Measurements from ENCODE around the gene KRTAP5-9. TPM values are rescaled to one million over a fixed set of nuclear protein-coding genes. Genes with fewer than 3 reads are reported as not detected.

Gene KRTAP5-9
- total and polyA plus RNA-seq, 2 experiments from 2014 or later = 0.24 TPM; not detected in 1

DNA sequence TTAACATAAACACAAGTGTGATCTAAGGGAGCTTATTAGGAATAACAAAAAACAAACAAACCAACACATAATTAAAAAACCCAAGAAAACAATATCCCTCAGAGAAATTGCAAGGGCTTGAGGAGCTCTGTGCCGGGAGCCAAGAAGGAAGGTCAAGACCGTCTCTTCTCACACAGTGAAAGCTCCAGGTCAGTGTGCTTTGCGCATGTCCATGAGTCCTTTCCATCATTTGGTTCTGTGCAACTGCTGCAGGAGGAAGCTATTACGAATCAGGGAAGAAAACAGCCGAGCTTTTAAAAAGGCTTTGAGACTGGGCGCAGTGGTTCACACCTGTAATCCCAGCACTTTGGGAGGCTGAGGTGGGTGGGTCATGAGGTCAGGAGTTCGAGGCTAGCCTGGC is 5.8 kb upstream of the KRTAP5-9 start:
- Histone ChIP-seq H2AFZ (no peak overlapping the region), H3K79me2 (replicated peaks; ENCODE audit: insufficient read depth) (no peaks in the 10 kb centered on the region), H3K9me2 (ENCODE audit: insufficient read depth) (peaks cover 6% of the 10 kb centered on the region; the same call in 1 of the 2 replicates), H3K4me3 (no peak overlapping the region), H4K20me1 (replicated peaks; ENCODE audit: insufficient read depth) (no peaks in the 10 kb centered on the region), H3K27ac (ENCODE audit: low read depth) (no peak overlapping the region), H3K27me3 (ENCODE audit: insufficient read depth) (no peaks in the 10 kb centered on the region), H3F3A (replicated peaks; ENCODE audit: low read depth) (no peaks in the 10 kb centered on the region), H3K36me3 (ENCODE audit: insufficient read depth) (no peaks in the 10 kb centered on the region), H3K4me2 (no peak overlapping the region), H3K4me1 (ENCODE audit: insufficient read depth) (peaks cover 10% of the 10 kb centered on the region; the same call in 1 of the 2 replicates)
- H3K36me3 Mint-ChIP-seq (ENCODE audit: low read depth) = peaks cover 16% of the 10 kb centered on the region; the same call in 2 of the 3 replicates
- no peak overlapping the region for H3K4me3 Mint-ChIP-seq
- DNase-seq (ENCODE audit: low spot score) (no peak), ATAC-seq (no peak)
- H3K27me3 Mint-ChIP-seq (ENCODE audit: insufficient read depth, low read depth, poor library complexity) = peaks cover 5% of the 10 kb centered on the region
- H3K27ac Mint-ChIP-seq = no peak overlapping the region
- H3K9me3 Mint-ChIP-seq = peaks cover 18% of the 10 kb centered on the region
- TF ChIP-seq, protein P1, sequence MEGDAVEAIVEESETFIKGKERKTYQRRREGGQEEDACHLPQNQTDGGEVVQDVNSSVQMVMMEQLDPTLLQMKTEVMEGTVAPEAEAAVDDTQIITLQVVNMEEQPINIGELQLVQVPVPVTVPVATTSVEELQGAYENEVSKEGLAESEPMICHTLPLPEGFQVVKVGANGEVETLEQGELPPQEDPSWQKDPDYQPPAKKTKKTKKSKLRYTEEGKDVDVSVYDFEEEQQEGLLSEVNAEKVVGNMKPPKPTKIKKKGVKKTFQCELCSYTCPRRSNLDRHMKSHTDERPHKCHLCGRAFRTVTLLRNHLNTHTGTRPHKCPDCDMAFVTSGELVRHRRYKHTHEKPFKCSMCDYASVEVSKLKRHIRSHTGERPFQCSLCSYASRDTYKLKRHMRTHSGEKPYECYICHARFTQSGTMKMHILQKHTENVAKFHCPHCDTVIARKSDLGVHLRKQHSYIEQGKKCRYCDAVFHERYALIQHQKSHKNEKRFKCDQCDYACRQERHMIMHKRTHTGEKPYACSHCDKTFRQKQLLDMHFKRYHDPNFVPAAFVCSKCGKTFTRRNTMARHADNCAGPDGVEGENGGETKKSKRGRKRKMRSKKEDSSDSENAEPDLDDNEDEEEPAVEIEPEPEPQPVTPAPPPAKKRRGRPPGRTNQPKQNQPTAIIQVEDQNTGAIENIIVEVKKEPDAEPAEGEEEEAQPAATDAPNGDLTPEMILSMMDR (conservative IDR thresholded peaks at IDR 0.05; ENCODE audit: low read depth in 2 of 2) = no peak
- TF ChIP-seq, protein P2, sequence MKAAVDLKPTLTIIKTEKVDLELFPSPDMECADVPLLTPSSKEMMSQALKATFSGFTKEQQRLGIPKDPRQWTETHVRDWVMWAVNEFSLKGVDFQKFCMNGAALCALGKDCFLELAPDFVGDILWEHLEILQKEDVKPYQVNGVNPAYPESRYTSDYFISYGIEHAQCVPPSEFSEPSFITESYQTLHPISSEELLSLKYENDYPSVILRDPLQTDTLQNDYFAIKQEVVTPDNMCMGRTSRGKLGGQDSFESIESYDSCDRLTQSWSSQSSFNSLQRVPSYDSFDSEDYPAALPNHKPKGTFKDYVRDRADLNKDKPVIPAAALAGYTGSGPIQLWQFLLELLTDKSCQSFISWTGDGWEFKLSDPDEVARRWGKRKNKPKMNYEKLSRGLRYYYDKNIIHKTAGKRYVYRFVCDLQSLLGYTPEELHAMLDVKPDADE (IDR thresholded peaks at IDR 0.05) = no peak
- no peak for TF ChIP-seq NANOG (IDR thresholded peaks at IDR 0.05; ENCODE audit: borderline replicate concordance)
- TF ChIP-seq EZH2 (IDR thresholded peaks at IDR 0.05; ENCODE audit: low read depth, unreplicated experiment) = no peak
- no peak for TF ChIP-seq ZNF331 (CRISPR knock-in tag; IDR thresholded peaks at IDR 0.05; ENCODE audit: low read depth)
- no peak for TF ChIP-seq JUNB (IDR thresholded peaks at IDR 0.05; ENCODE audit: unreplicated experiment)
- TF ChIP-seq, protein P3, sequence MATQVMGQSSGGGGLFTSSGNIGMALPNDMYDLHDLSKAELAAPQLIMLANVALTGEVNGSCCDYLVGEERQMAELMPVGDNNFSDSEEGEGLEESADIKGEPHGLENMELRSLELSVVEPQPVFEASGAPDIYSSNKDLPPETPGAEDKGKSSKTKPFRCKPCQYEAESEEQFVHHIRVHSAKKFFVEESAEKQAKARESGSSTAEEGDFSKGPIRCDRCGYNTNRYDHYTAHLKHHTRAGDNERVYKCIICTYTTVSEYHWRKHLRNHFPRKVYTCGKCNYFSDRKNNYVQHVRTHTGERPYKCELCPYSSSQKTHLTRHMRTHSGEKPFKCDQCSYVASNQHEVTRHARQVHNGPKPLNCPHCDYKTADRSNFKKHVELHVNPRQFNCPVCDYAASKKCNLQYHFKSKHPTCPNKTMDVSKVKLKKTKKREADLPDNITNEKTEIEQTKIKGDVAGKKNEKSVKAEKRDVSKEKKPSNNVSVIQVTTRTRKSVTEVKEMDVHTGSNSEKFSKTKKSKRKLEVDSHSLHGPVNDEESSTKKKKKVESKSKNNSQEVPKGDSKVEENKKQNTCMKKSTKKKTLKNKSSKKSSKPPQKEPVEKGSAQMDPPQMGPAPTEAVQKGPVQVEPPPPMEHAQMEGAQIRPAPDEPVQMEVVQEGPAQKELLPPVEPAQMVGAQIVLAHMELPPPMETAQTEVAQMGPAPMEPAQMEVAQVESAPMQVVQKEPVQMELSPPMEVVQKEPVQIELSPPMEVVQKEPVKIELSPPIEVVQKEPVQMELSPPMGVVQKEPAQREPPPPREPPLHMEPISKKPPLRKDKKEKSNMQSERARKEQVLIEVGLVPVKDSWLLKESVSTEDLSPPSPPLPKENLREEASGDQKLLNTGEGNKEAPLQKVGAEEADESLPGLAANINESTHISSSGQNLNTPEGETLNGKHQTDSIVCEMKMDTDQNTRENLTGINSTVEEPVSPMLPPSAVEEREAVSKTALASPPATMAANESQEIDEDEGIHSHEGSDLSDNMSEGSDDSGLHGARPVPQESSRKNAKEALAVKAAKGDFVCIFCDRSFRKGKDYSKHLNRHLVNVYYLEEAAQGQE (IDR thresholded peaks at IDR 0.05; ENCODE audit: unreplicated experiment) = no peak
- TF ChIP-seq POLR2AphosphoS5 (IDR thresholded peaks at IDR 0.05; ENCODE audit: low read depth) = no peak
- TF ChIP-seq EZH2phosphoT487 (IDR thresholded peaks at IDR 0.05; ENCODE audit: unreplicated experiment) = no peak
- no peak for TF ChIP-seq CREB1 (CRISPR knock-in tag; IDR thresholded peaks at IDR 0.05; ENCODE audit: low read depth)
- no peak for TF ChIP-seq ZNF114 (CRISPR knock-in tag; IDR thresholded peaks at IDR 0.05)
- TF ChIP-seq, protein P4, sequence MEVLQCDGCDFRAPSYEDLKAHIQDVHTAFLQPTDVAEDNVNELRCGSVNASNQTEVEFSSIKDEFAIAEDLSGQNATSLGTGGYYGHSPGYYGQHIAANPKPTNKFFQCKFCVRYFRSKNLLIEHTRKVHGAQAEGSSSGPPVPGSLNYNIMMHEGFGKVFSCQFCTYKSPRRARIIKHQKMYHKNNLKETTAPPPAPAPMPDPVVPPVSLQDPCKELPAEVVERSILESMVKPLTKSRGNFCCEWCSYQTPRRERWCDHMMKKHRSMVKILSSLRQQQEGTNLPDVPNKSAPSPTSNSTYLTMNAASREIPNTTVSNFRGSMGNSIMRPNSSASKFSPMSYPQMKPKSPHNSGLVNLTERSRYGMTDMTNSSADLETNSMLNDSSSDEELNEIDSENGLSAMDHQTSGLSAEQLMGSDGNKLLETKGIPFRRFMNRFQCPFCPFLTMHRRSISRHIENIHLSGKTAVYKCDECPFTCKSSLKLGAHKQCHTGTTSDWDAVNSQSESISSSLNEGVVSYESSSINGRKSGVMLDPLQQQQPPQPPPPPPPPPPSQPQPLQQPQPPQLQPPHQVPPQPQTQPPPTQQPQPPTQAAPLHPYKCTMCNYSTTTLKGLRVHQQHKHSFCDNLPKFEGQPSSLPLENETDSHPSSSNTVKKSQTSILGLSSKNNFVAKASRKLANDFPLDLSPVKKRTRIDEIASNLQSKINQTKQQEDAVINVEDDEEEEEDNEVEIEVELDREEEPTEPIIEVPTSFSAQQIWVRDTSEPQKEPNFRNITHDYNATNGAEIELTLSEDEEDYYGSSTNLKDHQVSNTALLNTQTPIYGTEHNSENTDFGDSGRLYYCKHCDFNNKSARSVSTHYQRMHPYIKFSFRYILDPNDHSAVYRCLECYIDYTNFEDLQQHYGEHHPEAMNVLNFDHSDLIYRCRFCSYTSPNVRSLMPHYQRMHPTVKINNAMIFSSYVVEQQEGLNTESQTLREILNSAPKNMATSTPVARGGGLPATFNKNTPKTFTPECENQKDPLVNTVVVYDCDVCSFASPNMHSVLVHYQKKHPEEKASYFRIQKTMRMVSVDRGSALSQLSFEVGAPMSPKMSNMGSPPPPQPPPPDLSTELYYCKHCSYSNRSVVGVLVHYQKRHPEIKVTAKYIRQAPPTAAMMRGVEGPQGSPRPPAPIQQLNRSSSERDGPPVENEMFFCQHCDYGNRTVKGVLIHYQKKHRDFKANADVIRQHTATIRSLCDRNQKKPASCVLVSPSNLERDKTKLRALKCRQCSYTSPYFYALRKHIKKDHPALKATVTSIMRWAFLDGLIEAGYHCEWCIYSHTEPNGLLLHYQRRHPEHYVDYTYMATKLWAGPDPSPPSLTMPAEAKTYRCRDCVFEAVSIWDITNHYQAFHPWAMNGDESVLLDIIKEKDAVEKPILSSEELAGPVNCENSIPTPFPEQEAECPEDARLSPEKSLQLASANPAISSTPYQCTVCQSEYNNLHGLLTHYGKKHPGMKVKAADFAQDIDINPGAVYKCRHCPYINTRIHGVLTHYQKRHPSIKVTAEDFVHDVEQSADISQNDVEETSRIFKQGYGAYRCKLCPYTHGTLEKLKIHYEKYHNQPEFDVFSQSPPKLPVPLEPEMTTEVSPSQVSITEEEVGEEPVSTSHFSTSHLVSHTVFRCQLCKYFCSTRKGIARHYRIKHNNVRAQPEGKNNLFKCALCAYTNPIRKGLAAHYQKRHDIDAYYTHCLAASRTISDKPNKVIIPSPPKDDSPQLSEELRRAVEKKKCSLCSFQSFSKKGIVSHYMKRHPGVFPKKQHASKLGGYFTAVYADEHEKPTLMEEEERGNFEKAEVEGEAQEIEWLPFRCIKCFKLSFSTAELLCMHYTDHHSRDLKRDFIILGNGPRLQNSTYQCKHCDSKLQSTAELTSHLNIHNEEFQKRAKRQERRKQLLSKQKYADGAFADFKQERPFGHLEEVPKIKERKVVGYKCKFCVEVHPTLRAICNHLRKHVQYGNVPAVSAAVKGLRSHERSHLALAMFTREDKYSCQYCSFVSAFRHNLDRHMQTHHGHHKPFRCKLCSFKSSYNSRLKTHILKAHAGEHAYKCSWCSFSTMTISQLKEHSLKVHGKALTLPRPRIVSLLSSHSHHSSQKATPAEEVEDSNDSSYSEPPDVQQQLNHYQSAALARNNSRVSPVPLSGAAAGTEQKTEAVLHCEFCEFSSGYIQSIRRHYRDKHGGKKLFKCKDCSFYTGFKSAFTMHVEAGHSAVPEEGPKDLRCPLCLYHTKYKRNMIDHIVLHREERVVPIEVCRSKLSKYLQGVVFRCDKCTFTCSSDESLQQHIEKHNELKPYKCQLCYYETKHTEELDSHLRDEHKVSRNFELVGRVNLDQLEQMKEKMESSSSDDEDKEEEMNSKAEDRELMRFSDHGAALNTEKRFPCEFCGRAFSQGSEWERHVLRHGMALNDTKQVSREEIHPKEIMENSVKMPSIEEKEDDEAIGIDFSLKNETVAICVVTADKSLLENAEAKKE (CRISPR knock-in tag; IDR thresholded peaks at IDR 0.05) = no peak
- TF ChIP-seq STAT1 (IDR thresholded peaks at IDR 0.05; ENCODE audit: unreplicated experiment) = no peak
- peaks cover 12% of the 10 kb centered on the region for H3K4me1 Mint-ChIP-seq
